Measurements from ENCODE around the gene C11orf68. TPM values are rescaled to one million over a fixed set of nuclear protein-coding genes. Genes with fewer than 3 reads are reported as not detected.

Gene C11orf68
- total and polyA plus RNA-seq, 2 of the 8 experiments (the other 6 are each of a cell fraction or from before 2014, with no cell fraction given): 24.0 to 51.2 TPM

DNA sequence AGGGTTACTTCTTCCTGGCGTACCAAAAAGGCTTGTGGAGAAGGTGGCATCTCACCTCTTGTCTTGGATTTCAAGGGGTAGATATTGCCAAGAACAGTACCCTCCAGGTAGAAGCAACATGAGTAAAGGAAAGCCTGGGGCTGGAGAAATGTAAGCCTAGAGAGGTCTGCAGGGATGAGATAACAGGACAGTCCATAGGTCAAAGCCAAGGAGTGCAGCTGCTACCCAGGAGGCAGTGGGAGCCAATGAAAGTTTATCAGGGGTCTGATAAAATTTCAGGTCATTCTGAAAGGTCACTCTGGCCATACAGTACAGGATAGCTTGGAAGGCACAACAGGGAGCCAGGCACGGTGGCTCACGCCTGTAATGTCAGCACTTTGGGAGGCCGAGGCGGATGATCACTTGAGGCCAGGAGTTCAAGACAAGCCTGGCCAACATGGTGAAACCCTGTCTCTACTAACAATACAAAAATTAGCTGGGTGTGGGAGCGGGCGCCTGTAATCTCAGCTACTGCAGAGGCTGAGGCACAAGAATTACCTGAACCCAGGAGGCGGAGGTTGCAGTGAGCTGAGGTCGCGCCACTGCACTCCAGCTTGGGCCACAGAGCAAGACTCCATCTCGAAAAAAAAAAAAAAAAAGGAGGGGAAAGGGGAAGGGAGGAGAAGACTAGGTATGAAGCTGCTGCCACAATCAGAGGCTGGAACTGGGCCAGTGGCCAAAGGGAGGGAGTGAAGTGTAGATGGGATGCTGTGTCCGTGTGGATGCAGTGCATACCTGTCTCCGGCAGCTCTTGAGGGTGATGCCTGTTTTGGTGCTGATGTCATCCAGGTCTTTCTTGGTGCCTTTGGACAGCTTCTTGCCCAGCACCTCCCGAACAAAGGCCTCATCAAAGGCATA is 31.8 kb downstream of the C11orf68 start:
- ChIA-PET POLR2A (ENCODE audit: partially characterized antibody) (interaction anchor here (0.6 to 39.7 kb wide), 8 partner anchors 16 to 175 kb away, joined by 3 to 1071 read pairs (median 4); partner anchors contain the start of genes CFL1, EFEMP2, KAT5 and MUS81), CTCF (ENCODE audit: partially characterized antibody) (interaction anchor here (0.6 to 19.6 kb wide), 34 partner anchors 10 to 224 kb away, joined by 3 to 283 read pairs (median 8); partner anchors contain the start of genes AP5B1, CFL1, CTSW and EFEMP2)
- no peak for TF ChIP-seq EGR1 (IDR thresholded peaks at IDR 0.05; ENCODE audit: borderline replicate concordance, low read depth, low read length)
- no peaks in the 10 kb centered on the region for H3K79me1 ChIP-seq (ENCODE audit: low read depth, low read length)
- no peak overlapping the region for H2BK120ac ChIP-seq (replicated peaks; ENCODE audit: low read depth, low read length)
- H3K18ac ChIP-seq (ENCODE audit: extremely low read depth, low read length): no peak overlapping the region
- no peak overlapping the region for H2BK20ac ChIP-seq (ENCODE audit: low read length)
- no peak overlapping the region for H4K8ac ChIP-seq (ENCODE audit: extremely low read depth, insufficient read depth, low read length)
- peak overlapping the region; percentile 73 to 84 (median 79) for H3K4me3 ChIP-seq (ENCODE audit: extremely low read depth in 1 of 4, insufficient read depth in 2 of 4, low read depth in 3 of 4, low read length in 4 of 4)
- H2AFZ ChIP-seq (ENCODE audit: low read length): no peak overlapping the region
- H3K27me3 ChIP-seq (replicated peaks in 1 of 4; ENCODE audit: control insufficient read depth in 3 of 4, extremely low read depth in 1 of 4, insufficient read depth in 3 of 4, low read length in 3 of 4): peaks cover 0 to 14% (median 8%) of the 10 kb centered on the region in 4 experiments; a peak in 6 of 7 replicates
- peak overlapping the region in 2 of 4 experiments; percentile 58 to 69; a peak in 2 of 7 replicates for H3K9ac ChIP-seq (replicated peaks in 1 of 4; ENCODE audit: extremely low read depth in 1 of 4, low read depth in 3 of 4, low read length in 3 of 4)
- no peak overlapping the region for H4K91ac ChIP-seq (replicated peaks; ENCODE audit: insufficient read length, low read length)
- no peak overlapping the region for H2BK15ac ChIP-seq (ENCODE audit: low read length)
- WGBS, 2 experiments (ENCODE audit: extremely low coverage in 1 of 2, insufficient coverage in 1 of 2, insufficient read length in 1 of 2, insufficient replicate concordance in 2 of 2, low coverage in 1 of 2, low lambda C conversion rate in 2 of 2, missing lambda C conversion rate in 1 of 2): 86% methylated on average over 10 of the region's 14 CpGs; no CpG with 5 or more reads in 1 of the 2 experiments
- FAIRE-seq (no peak), DNase-seq (ENCODE audit: low read depth in 1 of 2, low spot score in 2 of 2) (no peak)
- peak overlapping the region; percentile 94 to 97 for H3K4me2 ChIP-seq (ENCODE audit: insufficient read depth in 1 of 2, low read depth in 2 of 2, low read length in 2 of 2)
- peaks cover 25% of the 10 kb centered on the region for H3K23me2 ChIP-seq (ENCODE audit: low read depth, low read length)
- no peak overlapping the region for H2AK5ac ChIP-seq (ENCODE audit: low read depth, low read length)
- H3K56ac ChIP-seq (replicated peaks; ENCODE audit: insufficient read length, low read depth, low read length): no peak overlapping the region
- H3K27ac ChIP-seq (ENCODE audit: low read depth, low read length): 0 out of 2 replicates have a peak overlapping the region, but pooled peaks have one; percentile 75
- no peak overlapping the region for H3K14ac ChIP-seq (ENCODE audit: insufficient read length)
- no peak overlapping the region for H2BK12ac ChIP-seq (ENCODE audit: low read depth, low read length)
- no peak overlapping the region for H4K5ac ChIP-seq (ENCODE audit: insufficient read length, low read depth, low read length)
- peaks cover 6 to 7% of the 10 kb centered on the region in 2 experiments for H4K20me1 ChIP-seq (replicated peaks in 1 of 2; ENCODE audit: control insufficient read depth in 1 of 2, insufficient read depth in 2 of 2, low read length in 2 of 2)
- no peak overlapping the region for H3K4ac ChIP-seq (replicated peaks; ENCODE audit: insufficient read length, low read depth, low read length)
- peaks cover 0 to 19% (median 11%) of the 10 kb centered on the region in 4 experiments; a peak in 5 of 7 replicates for H3K4me1 ChIP-seq (replicated peaks in 1 of 4; ENCODE audit: control insufficient read depth in 3 of 4, insufficient read depth in 4 of 4, low read length in 3 of 4)
- peaks cover 8 to 22% (median 18%) of the 10 kb centered on the region in 4 experiments; a peak in 7 of 8 replicates for H3K36me3 ChIP-seq (ENCODE audit: control insufficient read depth in 2 of 4, insufficient read depth in 4 of 4, low read length in 3 of 4)
- H3K79me2 ChIP-seq (ENCODE audit: control insufficient read depth in 1 of 2, insufficient read depth in 2 of 2, low read length in 2 of 2): peaks cover 0 to 4% of the 10 kb centered on the region in 2 experiments; a peak in 1 of 4 replicates
- H2BK5ac ChIP-seq (ENCODE audit: low read depth, low read length): 0 out of 2 replicates have a peak overlapping the region, but pooled peaks have one; percentile 87
- no peak overlapping the region for H3K23ac ChIP-seq (ENCODE audit: insufficient read length)
- no peaks in the 10 kb centered on the region for H3K9me3 ChIP-seq (ENCODE audit: insufficient read depth in 2 of 2, low read depth in 1 of 2, low read length in 1 of 2)
